Measurements from ENCODE around the gene PICK1. TPM values are rescaled to one million over a fixed set of nuclear protein-coding genes. Genes with fewer than 3 reads are reported as not detected.
"Not testable (repeated sequence)": the region's sequence is repeated elsewhere in the genome, so short reads cannot be mapped to it uniquely, and the experiment has no call there.

Gene PICK1
- polyA plus RNA-seq, 1 donor from 2014 or later, result 101 TPM

GRCh38 chr22:38078046-38078840 is 21.0 kb downstream of the PICK1 start:
- no peaks in the 10 kb centered on the region for H3K9me3 ChIP-seq (ENCODE audit: low read length)
- TF ChIP-seq TAF1 (IDR thresholded peaks at IDR 0.05; ENCODE audit: low read depth), result no peak
- TF ChIP-seq POLR2AphosphoS5 (IDR thresholded peaks at IDR 0.05), result no peak
- no peak for TF ChIP-seq RAD21 (conservative IDR thresholded peaks at IDR 0.05)
- H3F3A ChIP-seq (ENCODE audit: insufficient read depth, low read length, poor library complexity, severe bottlenecking), result no peaks in the 10 kb centered on the region
- no peaks in the 10 kb centered on the region for H4K20me1 ChIP-seq (ENCODE audit: insufficient read depth)
- H2AFZ ChIP-seq (ENCODE audit: low read depth, low read length), result no peak overlapping the region
- H3K4me2 ChIP-seq (ENCODE audit: low read length), result no peak overlapping the region
- no peak overlapping the region for H3K9ac ChIP-seq (ENCODE audit: low read length)
- no peak overlapping the region for H3K4me3 ChIP-seq (ENCODE audit: low read length)
- no peak overlapping the region for H3K27ac ChIP-seq (ENCODE audit: low read length)
- H3K79me2 ChIP-seq (replicated peaks; ENCODE audit: insufficient read depth, low read length), result no peaks in the 10 kb centered on the region
- peaks cover 16% of the 10 kb centered on the region for H3K27me3 ChIP-seq (ENCODE audit: insufficient read depth, low read depth, low read length)
- no peaks in the 10 kb centered on the region for H3K36me3 ChIP-seq (ENCODE audit: insufficient read depth, low read length)
- H3K9me2 ChIP-seq (ENCODE audit: insufficient read depth, low read length), result no peaks in the 10 kb centered on the region

- not testable (repeated sequence) for H3K79me2 ChIP-seq (replicated peaks; ENCODE audit: insufficient read depth, low read length); H3K9me3 ChIP-seq (ENCODE audit: low read length); H3K4me2 ChIP-seq (ENCODE audit: low read length); H3K27ac ChIP-seq (ENCODE audit: low read length); H4K20me1 ChIP-seq (ENCODE audit: insufficient read depth); H3K4me3 ChIP-seq (ENCODE audit: low read length); H3K9me2 ChIP-seq (ENCODE audit: insufficient read depth, low read length); H3K36me3 ChIP-seq (ENCODE audit: insufficient read depth, low read length); H3K9ac ChIP-seq (ENCODE audit: low read length); H3F3A ChIP-seq (ENCODE audit: insufficient read depth, low read length, poor library complexity, severe bottlenecking); H2AFZ ChIP-seq (ENCODE audit: low read depth, low read length)
- peaks cover 16% of the 10 kb centered on the region for H3K27me3 ChIP-seq (ENCODE audit: insufficient read depth, low read depth, low read length)
Observed at GRCh38 chr22:38079208-38079607, 22.0 kb downstream of the PICK1 start.

DNA sequence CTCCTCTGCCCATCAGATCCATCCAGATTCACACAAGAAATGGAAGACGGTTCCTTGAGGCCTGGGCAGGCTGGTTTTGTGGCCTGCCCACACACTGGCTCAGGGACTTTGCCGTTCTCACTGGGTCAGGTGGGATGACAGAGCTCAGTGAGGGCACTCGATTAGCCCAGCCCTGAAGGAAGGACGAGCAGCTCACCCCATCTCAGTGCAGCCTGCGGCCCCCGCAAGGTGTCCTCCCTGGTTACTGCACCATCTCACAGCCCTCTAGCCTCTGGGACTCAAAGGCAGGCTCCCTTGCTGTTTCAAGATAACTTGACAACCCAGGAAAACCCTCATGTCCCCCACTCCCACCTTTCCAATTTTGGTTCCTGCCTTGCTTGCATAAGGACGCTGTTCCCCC is 22.6 kb downstream of the PICK1 start:
- Histone ChIP-seq H3K36me3 (ENCODE audit: insufficient read depth, low read length) (no peaks in the 10 kb centered on the region), H3K4me3 (ENCODE audit: low read length) (no peak overlapping the region), H3K79me2 (replicated peaks; ENCODE audit: insufficient read depth, low read length) (no peaks in the 10 kb centered on the region), H3K27me3 (ENCODE audit: insufficient read depth, low read depth, low read length) (peaks cover 16% of the 10 kb centered on the region), H3K27ac (ENCODE audit: low read length) (no peak overlapping the region), H3K9me3 (ENCODE audit: low read length) (no peaks in the 10 kb centered on the region), H3K4me2 (ENCODE audit: low read length) (no peak overlapping the region), H2AFZ (ENCODE audit: low read depth, low read length) (no peak overlapping the region), H3K9me2 (ENCODE audit: insufficient read depth, low read length) (no peaks in the 10 kb centered on the region), H3F3A (ENCODE audit: insufficient read depth, low read length, poor library complexity, severe bottlenecking) (no peaks in the 10 kb centered on the region), H3K9ac (ENCODE audit: low read length) (no peak overlapping the region), H4K20me1 (ENCODE audit: insufficient read depth) (no peaks in the 10 kb centered on the region)
- TF ChIP-seq EZH2 (IDR thresholded peaks at IDR 0.05; ENCODE audit: borderline replicate concordance, insufficient read depth, low read length, poor library complexity, severe bottlenecking), result no peak
- no peak for TF ChIP-seq MXI1 (conservative IDR thresholded peaks at IDR 0.05; ENCODE audit: poor library complexity, severe bottlenecking)
- TF ChIP-seq EP300 (conservative IDR thresholded peaks at IDR 0.05; ENCODE audit: poor library complexity, severe bottlenecking), result no peak
- no peak for TF ChIP-seq TAF1 (IDR thresholded peaks at IDR 0.05; ENCODE audit: low read depth)
- no peak for TF ChIP-seq POLR2AphosphoS5 (IDR thresholded peaks at IDR 0.05)
- TF ChIP-seq SMC3 (conservative IDR thresholded peaks at IDR 0.05; ENCODE audit: poor library complexity), result no peak
- TF ChIP-seq RAD21 (conservative IDR thresholded peaks at IDR 0.05), result no peak
- no peak for TF ChIP-seq REST (IDR thresholded peaks at IDR 0.05; ENCODE audit: borderline replicate concordance)
- TF ChIP-seq, protein P1, sequence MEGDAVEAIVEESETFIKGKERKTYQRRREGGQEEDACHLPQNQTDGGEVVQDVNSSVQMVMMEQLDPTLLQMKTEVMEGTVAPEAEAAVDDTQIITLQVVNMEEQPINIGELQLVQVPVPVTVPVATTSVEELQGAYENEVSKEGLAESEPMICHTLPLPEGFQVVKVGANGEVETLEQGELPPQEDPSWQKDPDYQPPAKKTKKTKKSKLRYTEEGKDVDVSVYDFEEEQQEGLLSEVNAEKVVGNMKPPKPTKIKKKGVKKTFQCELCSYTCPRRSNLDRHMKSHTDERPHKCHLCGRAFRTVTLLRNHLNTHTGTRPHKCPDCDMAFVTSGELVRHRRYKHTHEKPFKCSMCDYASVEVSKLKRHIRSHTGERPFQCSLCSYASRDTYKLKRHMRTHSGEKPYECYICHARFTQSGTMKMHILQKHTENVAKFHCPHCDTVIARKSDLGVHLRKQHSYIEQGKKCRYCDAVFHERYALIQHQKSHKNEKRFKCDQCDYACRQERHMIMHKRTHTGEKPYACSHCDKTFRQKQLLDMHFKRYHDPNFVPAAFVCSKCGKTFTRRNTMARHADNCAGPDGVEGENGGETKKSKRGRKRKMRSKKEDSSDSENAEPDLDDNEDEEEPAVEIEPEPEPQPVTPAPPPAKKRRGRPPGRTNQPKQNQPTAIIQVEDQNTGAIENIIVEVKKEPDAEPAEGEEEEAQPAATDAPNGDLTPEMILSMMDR (IDR thresholded peaks at IDR 0.05; ENCODE audit: poor library complexity, severe bottlenecking), result no peak
